A549 treated with Hydrocortisone at 1 μM for 4 hours (cell line): ENCODE measurements around the gene SPATA1. TPM values are rescaled to one million over a fixed set of nuclear protein-coding genes. Genes with fewer than 3 reads are reported as not detected.

ENCODE experiments used
- total RNA-seq: library from RNA; stranded (reverse); fragments of 200-300 nt; extraction: Qiagen RNA extraction; gene quantifications from 5 replicates; pipeline ENCODE4 v1.2.3, GENCODE V29; 2022

SPATA1 gene, protein sequence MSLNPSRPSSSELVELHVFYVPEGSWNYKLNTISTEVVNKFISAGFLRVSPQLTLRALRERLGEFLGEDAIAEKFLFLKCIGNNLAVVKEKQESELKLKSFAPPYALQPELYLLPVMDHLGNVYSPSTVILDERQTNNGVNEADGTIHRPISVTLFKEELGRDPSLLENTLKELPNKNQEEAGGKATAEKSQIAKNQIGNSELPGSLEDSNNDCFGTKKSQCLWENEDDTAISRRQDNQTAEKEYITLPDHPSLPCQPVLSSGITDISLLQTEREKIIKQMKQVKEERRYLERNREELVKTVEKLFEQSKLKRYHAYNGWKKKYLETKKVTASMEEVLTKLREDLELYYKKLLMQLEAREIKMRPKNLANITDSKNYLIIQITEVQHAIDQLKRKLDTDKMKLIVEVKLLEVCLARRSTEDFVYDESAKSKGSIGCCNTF
- 0.63 to 1.6 TPM (median 1.5 TPM) in 5 replicates for total RNA-seq

DNA sequence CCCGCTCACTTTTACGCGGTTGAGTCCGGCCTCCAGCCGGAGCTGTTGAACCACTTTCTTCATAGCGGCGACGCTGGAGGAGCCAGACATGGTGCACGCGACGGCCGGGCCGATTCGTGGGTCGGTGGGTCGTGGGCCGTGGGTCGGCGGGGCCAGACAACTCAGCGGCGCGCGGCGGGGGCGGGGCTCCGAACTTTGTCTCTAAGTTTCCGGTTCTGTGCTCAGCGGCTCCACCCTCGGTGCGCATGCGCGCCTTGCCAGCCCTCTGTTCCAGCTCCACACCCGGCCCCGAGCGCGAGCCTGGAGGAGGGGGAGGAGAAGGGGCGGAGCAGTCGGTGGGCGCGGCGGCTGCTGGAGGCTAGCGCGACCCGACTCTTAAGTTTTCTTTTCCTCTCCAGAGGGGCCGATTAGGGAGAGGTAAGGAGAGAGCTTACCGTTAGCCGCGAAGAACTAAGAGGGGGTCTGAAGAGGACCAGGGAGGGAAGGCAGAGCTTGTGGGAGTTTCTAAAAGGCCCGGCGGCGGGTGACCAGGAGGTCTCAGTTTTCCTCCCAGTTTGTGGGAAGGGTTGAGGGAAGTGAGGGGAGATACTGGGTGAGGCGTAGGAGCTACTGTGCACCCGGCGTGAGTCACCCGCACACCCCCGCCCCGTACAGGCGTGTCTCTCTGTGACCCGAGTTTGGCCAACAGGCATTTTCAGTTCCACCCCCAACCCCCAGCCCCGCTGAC lies at the start of gene SPATA1, which contains the start of gene GNG5:
SPATA1 (plus strand) TSS at position 385 of the 727 bp plus-strand sequence. CDS start 9,974 bp downstream, outside the sequence.
GNG5 (minus strand) TSS at position 580 of the 727 bp plus-strand sequence; CDS start at position 90, 490 bp downstream.

DNA sequence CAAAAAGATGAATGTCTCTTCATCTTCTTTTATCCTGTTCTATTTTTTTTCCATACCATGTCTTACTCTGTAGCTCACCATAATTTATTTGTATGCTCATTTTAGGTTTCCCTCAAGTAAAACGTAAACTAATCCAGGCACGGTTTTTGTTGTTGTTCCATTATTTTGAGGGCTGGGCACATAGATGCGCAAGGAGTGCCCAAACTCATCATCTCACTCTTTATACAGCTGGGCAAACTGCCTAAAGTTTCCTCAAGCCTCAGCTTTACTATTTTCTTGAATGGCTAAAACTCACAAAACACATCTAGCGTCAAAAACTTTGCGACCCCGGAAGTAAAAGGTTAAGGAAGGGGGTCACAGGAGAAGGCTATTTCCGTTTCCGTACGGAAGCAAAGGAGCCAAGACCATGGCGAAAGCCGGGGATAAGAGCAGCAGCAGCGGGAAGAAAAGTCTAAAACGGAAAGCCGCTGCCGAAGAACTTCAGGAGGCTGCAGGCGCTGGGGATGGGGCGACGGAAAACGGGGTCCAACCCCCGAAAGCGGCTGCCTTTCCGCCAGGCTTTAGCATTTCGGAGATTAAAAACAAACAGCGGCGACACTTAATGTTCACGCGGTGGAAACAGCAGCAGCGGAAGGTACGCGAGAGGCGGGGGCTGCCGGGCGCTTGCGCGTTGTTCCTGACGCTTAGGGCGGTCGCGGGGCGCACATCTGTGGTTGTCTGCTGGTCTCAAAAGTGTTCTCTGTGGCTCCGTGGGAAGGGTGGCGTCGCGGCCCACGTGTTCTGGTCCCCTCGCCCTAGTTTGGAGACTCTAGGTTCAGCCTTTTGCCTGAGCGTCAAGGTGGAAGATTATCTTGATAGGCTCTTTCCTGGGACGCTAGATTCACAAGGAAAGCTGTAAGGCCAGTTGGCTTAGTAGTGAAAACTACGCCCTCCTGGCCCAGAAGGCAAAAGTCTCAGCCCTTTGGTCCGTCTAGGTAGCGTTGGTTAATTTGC lies 27.0 kb upstream of the SPATA1 start, which contains the start of gene RPF1:
RPF1 (plus strand) TSS at position 391 of the 993 bp plus-strand sequence; CDS start at position 407, 16 bp downstream.

GRCh38 chr1:84573967-84574842 lies 68.0 kb downstream of the SPATA1 start, which contains the start of gene CTBS:
TSS of gene CTBS (minus strand) at chr1:84574440. CDS start at chr1:84574415, 25 bp downstream.

Other genes with a start within 250 kb of the SPATA1 start
- gene SAMD13, start 204.7 kb upstream of the SPATA1 start, total RNA-seq, result 0.25 to 0.91 TPM (median 0.54 TPM) in 5 replicates
- gene DNASE2B, start 107.9 kb upstream of the SPATA1 start, total RNA-seq, result not detected in 5 replicates
- gene RPF1, start 27.1 kb upstream of the SPATA1 start, total RNA-seq, result 26.9 to 35.2 TPM (median 32.6 TPM) in 5 replicates
- 161 to 201 TPM (median 196 TPM) in 5 replicates for gene GNG5, start 195 bp downstream of the SPATA1 start, total RNA-seq
- 5.2 to 7.0 TPM (median 5.8 TPM) in 5 replicates for gene CTBS, start 68.1 kb downstream of the SPATA1 start, total RNA-seq
- 10.5 to 14.9 TPM (median 12.5 TPM) in 5 replicates for gene SSX2IP, start 184.1 kb downstream of the SPATA1 start, total RNA-seq